ENCODE data around the gene PANX1.

DNA sequence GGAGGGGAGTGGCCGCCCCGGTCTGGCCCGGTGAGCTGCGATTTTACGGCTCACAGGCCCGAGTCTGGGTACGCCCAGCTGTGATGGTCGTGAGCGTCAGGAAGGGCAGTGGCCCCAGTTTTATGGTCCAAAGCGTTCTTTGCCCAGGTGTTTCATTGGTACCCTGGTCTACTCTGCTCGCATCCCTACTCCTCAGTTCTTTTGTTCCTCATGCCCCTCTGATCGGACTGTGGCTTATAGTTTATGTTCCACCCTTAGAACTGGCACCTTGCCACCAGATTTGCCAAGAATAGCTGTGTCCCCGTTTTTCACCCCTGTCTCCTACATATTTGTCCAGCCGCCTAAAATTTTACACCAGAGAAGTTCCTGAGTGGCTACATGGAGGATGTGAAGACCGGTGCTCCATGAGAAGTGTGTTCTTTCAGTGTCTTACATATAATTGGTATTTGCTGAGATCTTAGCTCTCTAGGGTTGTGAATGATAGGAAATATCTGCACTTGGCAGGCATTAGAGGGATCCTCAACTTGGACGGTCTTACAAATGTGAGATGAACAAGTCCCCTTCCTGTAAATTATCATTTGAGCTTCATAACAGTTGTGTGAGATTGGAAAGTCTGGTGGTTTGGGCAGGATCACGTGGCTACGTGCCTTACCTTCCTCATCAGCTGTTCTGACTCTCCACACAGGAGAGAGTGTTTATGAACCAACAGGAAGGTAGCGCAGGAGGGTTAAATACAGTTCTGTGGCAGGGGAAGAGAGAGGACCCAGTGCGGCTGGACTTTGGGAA is 1.1 kb downstream of the PANX1 start:
- TF ChIP-seq CTCF (IDR thresholded peaks at IDR 0.05) (no peak), EP300 (IDR thresholded peaks at IDR 0.05; ENCODE audit: borderline replicate concordance in 1 of 2, low read depth in 1 of 2, low read length in 1 of 2) (no peak), ZBTB33 (IDR thresholded peaks at IDR 0.05; ENCODE audit: borderline replicate concordance, low read depth) (no peak), RAD21 (IDR thresholded peaks at IDR 0.05; ENCODE audit: low read length) (no peak), MXI1 (IDR thresholded peaks at IDR 0.05; ENCODE audit: low read depth, low read length) (no peak), POLR2AphosphoS5 (IDR thresholded peaks at IDR 0.05; ENCODE audit: low read depth, low read length) (no peak), TAF1 (IDR thresholded peaks at IDR 0.05; ENCODE audit: borderline replicate concordance, low read depth, low read length) (no peak)
- TF ChIP-seq, protein P1, sequence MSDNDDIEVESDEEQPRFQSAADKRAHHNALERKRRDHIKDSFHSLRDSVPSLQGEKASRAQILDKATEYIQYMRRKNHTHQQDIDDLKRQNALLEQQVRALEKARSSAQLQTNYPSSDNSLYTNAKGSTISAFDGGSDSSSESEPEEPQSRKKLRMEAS (IDR thresholded peaks at IDR 0.05; ENCODE audit: low read depth), result no peak
